GM23338 (cell line): ENCODE data around the gene PHGDH. TPM values are rescaled to one million over a fixed set of nuclear protein-coding genes. Genes with fewer than 3 reads are reported as not detected.

Source experiments
- ATAC-seq: fragments of 200-7000 bp; cut with Tn5 transposase; 3 replicates; pipeline ENCODE4 v1.9.1; 2020
- DNase-seq: peaks from one replicate; pipeline ENCODE4 v3.0.0-alpha.2; 2015; ENCODE audit warnings: low spot score
- H2AFZ ChIP-seq: fragments of 200-600 bp; sonication (generic); 2 replicates; pipeline ENCODE4 v1.8.0; 2016; ENCODE audit warnings: antibody characterized with exemption, mild to moderate bottlenecking, moderate library complexity
- H3F3A ChIP-seq: fragments of 200-600 bp; sonication (generic); replicated peaks from 2 replicates; pipeline ENCODE4 v1.8.0; 2017; ENCODE audit warnings: antibody characterized with exemption, mixed run types, low read depth
- H3K27ac ChIP-seq: fragments of 200-600 bp; sonication (generic); 2 replicates; pipeline ENCODE4 v1.6.1; 2016; ENCODE audit warnings: low read depth
- H3K27me3 ChIP-seq: fragments of 200-600 bp; sonication (generic); 2 replicates; pipeline ENCODE4 v1.8.0; 2016; ENCODE audit warnings: mild to moderate bottlenecking, mixed run types, moderate library complexity; ENCODE audit not compliant: insufficient read depth
- H3K36me3 ChIP-seq: fragments of 200-600 bp; sonication (generic); 2 replicates; pipeline ENCODE4 v1.8.0; 2016; ENCODE audit warnings: mild to moderate bottlenecking; ENCODE audit not compliant: insufficient read depth
- H3K4me1 ChIP-seq: fragments of 200-600 bp; sonication (generic); 2 replicates; pipeline ENCODE4 v1.8.0; 2016; ENCODE audit warnings: mild to moderate bottlenecking, moderate library complexity; ENCODE audit not compliant: insufficient read depth
- H3K4me2 ChIP-seq: fragments of 200-600 bp; sonication (generic); 2 replicates; pipeline ENCODE4 v1.7.1; 2017; ENCODE audit warnings: mixed run types
- H3K4me3 ChIP-seq: fragments of 200-600 bp; sonication (generic); 2 replicates; pipeline ENCODE4 v1.6.1; 2016; ENCODE audit warnings: mixed run types
- H3K79me2 ChIP-seq: fragments of 200-600 bp; sonication (generic); replicated peaks from 2 replicates; pipeline ENCODE4 v1.8.0; 2017; ENCODE audit warnings: mild to moderate bottlenecking; ENCODE audit not compliant: insufficient read depth
- H3K9me2 ChIP-seq: fragments of 200-600 bp; sonication (generic); 2 replicates; pipeline ENCODE4 v1.8.0; 2017; ENCODE audit not compliant: insufficient read depth
- H4K20me1 ChIP-seq: fragments of 200-600 bp; sonication (generic); replicated peaks from 2 replicates; pipeline ENCODE4 v1.8.0; 2017; ENCODE audit warnings: mild to moderate bottlenecking; ENCODE audit not compliant: insufficient read depth
- H3K27ac Mint-ChIP-seq: 2 replicates; pipeline ENCODE4 v1.8.0; 2020; ENCODE audit warnings: inconsistent platforms, mild to moderate bottlenecking, moderate library complexity, mixed read lengths
- H3K27me3 Mint-ChIP-seq: 3 replicates; pipeline ENCODE4 v1.8.0; 2022; ENCODE audit warnings: low read depth, mild to moderate bottlenecking, moderate library complexity, mixed read lengths, inconsistent platforms; ENCODE audit not compliant: insufficient read depth, poor library complexity
- H3K36me3 Mint-ChIP-seq: 3 replicates; pipeline ENCODE4 v1.8.0; 2021; ENCODE audit warnings: low read depth, mild to moderate bottlenecking, inconsistent platforms, moderate library complexity, mixed read lengths
- H3K4me1 Mint-ChIP-seq: 3 replicates; pipeline ENCODE4 v1.8.0; 2020; ENCODE audit warnings: mild to moderate bottlenecking, inconsistent platforms, mixed read lengths
- H3K4me3 Mint-ChIP-seq: 3 replicates; pipeline ENCODE4 v1.8.0; 2021; ENCODE audit warnings: moderate library complexity, mild to moderate bottlenecking, inconsistent platforms, mixed read lengths
- H3K9me3 Mint-ChIP-seq: 3 replicates; pipeline ENCODE4 v1.8.0; 2020; ENCODE audit warnings: moderate library complexity, mild to moderate bottlenecking, inconsistent platforms, mixed read lengths
- CREB1 ChIP-seq: fragments of 250-450 bp; sonication (Bioruptor Pico); IDR thresholded peaks from 2 replicates; pipeline ENCODE4 v1.5.0; 2020; ENCODE audit warnings: low read depth, mild to moderate bottlenecking, moderate library complexity
- CTCF ChIP-seq, 2 experiments: fragments of 200-600 bp in 1 of 2; sonication (generic) in 1 of 2; conservative IDR thresholded peaks; 2 replicates each; pipeline versions ENCODE4 v1.5.1 to v1.6.1; 2016 to 2017; ENCODE audit warnings: antibody characterized with exemption in 2 of 2, low read depth in 2 of 2, mild to moderate bottlenecking in 2 of 2, moderate library complexity in 1 of 2
- ETS1 ChIP-seq: IDR thresholded peaks from 2 replicates; pipeline ENCODE4 v1.6.1; 2016; ENCODE audit warnings: antibody characterized with exemption
- EZH2 ChIP-seq: fragments of 200-600 bp; sonication (generic); IDR thresholded peaks from one replicate; pipeline ENCODE4 v1.8.0; 2017; ENCODE audit warnings: antibody characterized with exemption, mild to moderate bottlenecking, low read depth; ENCODE audit not compliant: unreplicated experiment
- EZH2phosphoT487 ChIP-seq: fragments of 200-600 bp; sonication (generic); IDR thresholded peaks from one replicate; pipeline ENCODE4 v1.8.1; 2018; ENCODE audit warnings: antibody characterized with exemption; ENCODE audit not compliant: unreplicated experiment
- JUNB ChIP-seq: IDR thresholded peaks from one replicate; pipeline ENCODE4 v1.6.1; 2016; ENCODE audit warnings: antibody characterized with exemption; ENCODE audit not compliant: unreplicated experiment
- NANOG ChIP-seq: IDR thresholded peaks from 2 replicates; pipeline ENCODE4 v1.6.1; 2016; ENCODE audit warnings: antibody characterized with exemption, borderline replicate concordance
- POLR2AphosphoS5 ChIP-seq: IDR thresholded peaks from 2 replicates; pipeline ENCODE4 v1.6.1; 2016; ENCODE audit warnings: antibody characterized with exemption, low read depth
- REST ChIP-seq: IDR thresholded peaks from one replicate; pipeline ENCODE4 v1.6.1; 2018; ENCODE audit warnings: antibody characterized with exemption; ENCODE audit not compliant: unreplicated experiment
- STAT1 ChIP-seq: IDR thresholded peaks from one replicate; pipeline ENCODE4 v1.6.1; 2016; ENCODE audit warnings: antibody characterized with exemption; ENCODE audit not compliant: unreplicated experiment
- ZNF114 ChIP-seq: fragments of 250-450 bp; sonication (Bioruptor Pico); IDR thresholded peaks from 2 replicates; pipeline ENCODE4 v1.5.0; 2020; ENCODE audit warnings: mild to moderate bottlenecking, moderate library complexity
- ZNF331 ChIP-seq: fragments of 250-450 bp; sonication (Bioruptor Pico); IDR thresholded peaks from 2 replicates; pipeline ENCODE4 v1.5.0; 2020; ENCODE audit warnings: low read depth, mild to moderate bottlenecking, moderate library complexity
- ZNF462 ChIP-seq: fragments of 250-450 bp; sonication (Bioruptor Pico); IDR thresholded peaks from 2 replicates; pipeline ENCODE4 v1.5.0; 2020; ENCODE audit warnings: mild to moderate bottlenecking, moderate library complexity
- polyA plus RNA-seq: library from polyadenylated mRNA; unstranded; fragments of >200 nt; fragmentation: Nextera tagmentation; extraction: Ambion mirVana; gene quantifications from 2 replicates; pipeline ENCODE4 v1.2.1, GENCODE V29; 2016
- total RNA-seq: library from RNA; depleted of rRNA; stranded (reverse); fragments of >200 nt; shearing (Covaris generic); gene quantifications from 2 replicates; pipeline ENCODE4 v1.2.3, GENCODE V29; 2014

Gene PHGDH
- total and polyA plus RNA-seq, 2 experiments from 2014 or later, result 612 to 885 TPM

GRCh38 chr1:119740261-119740660, 28.5 kb downstream of the PHGDH start:
- DNase-seq (no peak), ATAC-seq (no peak)
- H3K9me2 ChIP-seq, result no peaks in the 10 kb centered on the region
- peaks cover 31% of the 10 kb centered on the region for H4K20me1 ChIP-seq
- H3K27me3 ChIP-seq, result no peaks in the 10 kb centered on the region
- Mint-ChIP-seq H3K27me3 (peaks cover 24% of the 10 kb centered on the region), H3K27ac (no peak overlapping the region), H3K4me3 (no peak overlapping the region), H3K4me1 (peaks cover 21% of the 10 kb centered on the region), H3K9me3 (no peaks in the 10 kb centered on the region), H3K36me3 (peaks cover 97% of the 10 kb centered on the region)
- no peaks in the 10 kb centered on the region; the same call in 1 of the 2 replicates for H3K79me2 ChIP-seq
- H3K4me2 ChIP-seq, result no peak overlapping the region
- H2AFZ ChIP-seq, result no peak overlapping the region
- H3K27ac ChIP-seq, result peak overlapping the region; percentile 57; the same call in 1 of the 2 replicates
- TF ChIP-seq NANOG (no peak), POLR2AphosphoS5 (no peak), CREB1 (CRISPR knock-in tag) (no peak), ZNF114 (no peak), EZH2phosphoT487 (no peak), STAT1 (no peak), JUNB (no peak), REST (no peak), CTCF (conservative IDR thresholded peaks at IDR 0.05; ENCODE audit: low read depth in 2 of 2) (no peak), ETS1 (no peak), EZH2 (no peak), ZNF462 (CRISPR knock-in tag) (no peak), ZNF331 (CRISPR knock-in tag) (no peak)
- H3K36me3 ChIP-seq, result peaks cover 51% of the 10 kb centered on the region
- no peak overlapping the region for H3K4me3 ChIP-seq
- peaks cover 53% of the 10 kb centered on the region for H3F3A ChIP-seq
- peaks cover 5% of the 10 kb centered on the region; the same call in 1 of the 2 replicates for H3K4me1 ChIP-seq
